ELF-1 (cell line): Measurements from ENCODE around the gene SLC17A5.
"Not testable (repeated sequence)": the region's sequence is repeated elsewhere in the genome, so short reads cannot be mapped to it uniquely, and the experiment has no call there.

Source experiments
- DNase-seq: peaks from one replicate; pipeline ENCODE4 v3.0.0-alpha.2; 2016; ENCODE audit warnings: low read depth, low spot score

The SLC17A5 gene

DNA sequence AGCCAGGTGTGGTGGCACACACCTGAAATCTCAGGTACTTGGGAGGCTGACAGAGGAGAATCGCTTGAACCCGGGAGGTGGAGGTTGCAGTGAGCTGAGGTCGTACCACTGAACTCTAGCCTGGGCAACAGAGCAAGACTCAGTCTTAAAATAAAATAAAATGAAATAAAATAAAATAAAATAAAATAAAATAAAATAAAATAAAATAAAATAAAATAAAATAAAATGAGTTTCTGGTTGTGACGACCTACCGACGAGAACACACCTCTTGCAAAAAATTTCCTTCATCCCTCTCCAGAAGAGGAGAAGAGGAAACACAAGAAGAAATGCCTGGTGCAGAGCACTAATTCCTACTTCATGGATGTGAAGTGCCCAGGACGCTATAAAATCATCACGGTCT lies 35.7 kb downstream of the SLC17A5 start:
- not testable (repeated sequence) for DNase-seq

DNA sequence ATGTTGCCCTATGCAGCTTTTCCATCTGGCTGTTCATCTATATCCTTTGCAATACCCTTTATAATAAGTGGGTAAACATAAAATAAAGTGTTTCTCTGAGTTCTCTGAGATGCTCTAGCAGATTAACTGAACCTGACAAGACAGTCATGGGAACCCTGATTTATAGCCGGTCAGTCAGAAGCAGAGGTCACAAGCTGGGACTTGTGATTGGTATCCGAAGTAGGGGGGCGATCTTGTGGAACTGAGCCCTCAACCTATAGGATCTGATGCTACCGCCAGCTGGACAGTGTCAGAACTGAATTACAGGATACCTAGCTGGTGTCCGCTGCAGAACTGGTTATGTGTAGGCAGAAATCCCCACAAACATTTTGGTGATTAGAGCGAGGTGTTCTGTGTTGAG lies 39.0 kb downstream of the SLC17A5 start:
- no peak for DNase-seq

DNA sequence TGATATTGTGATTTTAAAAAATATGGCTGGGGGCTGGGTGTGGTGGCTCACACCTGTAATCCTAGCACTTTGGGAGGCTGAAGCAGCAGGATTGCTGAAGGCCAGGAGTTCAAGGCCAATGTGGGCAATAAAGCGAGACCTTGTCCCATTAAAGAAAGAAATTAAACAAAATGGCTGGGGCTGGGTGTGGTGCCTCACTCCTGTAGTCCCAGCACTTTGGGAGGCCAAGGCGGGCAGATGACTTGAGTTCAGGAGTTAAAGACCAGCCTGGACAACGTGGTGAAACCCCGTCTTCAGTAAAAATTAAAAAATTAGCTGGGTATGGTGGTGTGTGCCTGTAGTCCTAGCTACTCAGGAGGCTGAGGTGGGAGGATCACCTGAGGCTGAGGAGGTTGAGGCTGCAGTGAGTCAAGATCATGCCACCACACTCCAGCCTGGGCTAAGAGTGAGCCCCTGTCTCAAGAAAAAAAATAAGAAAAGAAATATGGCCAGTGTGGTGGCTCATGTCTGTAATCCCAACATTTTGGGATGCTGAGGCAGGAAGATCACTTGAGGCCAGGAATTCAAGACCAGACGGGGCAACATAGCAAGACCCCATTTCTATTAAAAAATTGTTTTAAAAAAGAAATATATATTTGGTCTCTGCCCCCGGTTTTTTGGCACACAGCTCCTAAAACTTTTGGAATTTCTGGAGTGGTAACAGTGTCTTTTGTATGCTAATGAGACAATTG lies 39.8 kb downstream of the SLC17A5 start:
- DNase-seq: no peak

DNA sequence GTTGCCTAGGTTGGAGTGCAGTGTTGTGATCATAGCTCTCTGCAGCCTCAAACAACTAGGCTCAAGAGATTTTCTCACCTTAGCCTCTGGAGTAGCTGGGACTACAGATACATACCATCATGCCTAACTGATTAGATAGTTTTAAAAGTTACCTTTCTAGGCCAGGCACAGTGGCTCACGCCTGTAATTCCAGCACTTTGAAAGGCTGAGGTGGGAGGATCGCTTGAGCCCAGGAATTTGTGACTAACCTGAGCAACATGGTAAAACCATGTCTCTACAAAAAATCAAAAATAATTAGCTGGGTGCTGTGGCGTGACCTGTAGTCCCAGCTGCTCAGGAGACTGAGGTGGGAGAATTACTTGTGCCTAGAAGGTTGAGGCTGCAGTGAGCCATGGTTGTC lies 41.2 kb downstream of the SLC17A5 start:
- no peak for DNase-seq

DNA sequence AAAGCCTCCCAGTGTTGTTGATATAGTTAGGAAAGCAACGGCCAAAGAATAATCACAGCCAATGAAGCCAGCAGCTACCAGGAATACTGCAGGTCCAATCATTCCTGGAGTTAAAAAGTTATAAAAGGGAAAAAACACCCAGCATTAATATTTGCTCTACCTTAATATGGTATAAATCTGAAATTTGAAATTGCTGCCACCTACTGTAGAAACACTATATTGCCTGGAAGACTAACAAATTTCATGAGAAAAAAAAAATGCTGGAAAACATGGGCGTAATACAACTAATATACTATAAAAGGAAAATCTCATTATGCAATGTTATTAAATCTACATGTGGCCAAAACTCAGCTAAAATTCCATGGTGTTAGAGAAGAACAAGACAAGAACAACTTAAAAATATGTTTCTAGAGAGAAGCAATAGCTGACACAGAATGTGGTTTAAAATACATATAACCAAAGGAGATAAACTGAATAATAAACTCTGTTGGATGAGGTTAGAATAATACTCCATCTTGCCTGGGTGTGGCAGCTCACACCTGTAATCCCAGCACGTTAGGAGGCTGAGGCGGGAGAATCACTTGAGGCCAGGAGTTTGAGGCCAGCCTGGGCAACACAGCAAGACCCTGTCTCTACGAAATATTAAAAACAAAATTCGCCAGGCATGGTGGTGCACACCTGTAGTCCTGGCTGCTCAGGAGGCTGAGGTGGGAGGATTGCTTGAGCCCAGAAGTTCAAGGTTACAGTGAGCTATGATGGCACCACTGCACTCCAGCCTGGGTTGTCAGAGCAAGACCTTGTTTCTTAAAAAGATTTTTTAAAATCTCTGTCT lies 43.1 kb downstream of the SLC17A5 start:
- DNase-seq: no peak

DNA sequence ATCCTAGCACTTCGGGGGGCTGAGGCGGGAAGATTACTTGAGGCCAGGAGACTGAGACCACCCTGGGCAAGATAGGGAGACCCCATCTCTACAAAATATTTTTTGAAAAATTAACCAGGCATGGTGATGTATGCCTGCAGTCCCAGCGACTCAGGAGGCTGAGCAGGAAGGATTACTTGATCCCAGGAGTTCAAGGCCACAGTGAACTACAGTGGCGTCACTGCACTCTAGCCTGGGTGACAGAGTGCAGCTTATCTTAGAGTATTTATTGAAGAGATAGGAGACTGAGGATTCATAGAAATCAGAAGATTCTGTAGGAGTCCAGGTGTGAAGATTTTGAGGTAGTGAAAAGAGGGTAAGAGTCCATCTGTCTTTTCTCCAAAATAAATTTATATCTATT lies 45.0 kb downstream of the SLC17A5 start:
- DNase-seq: no peak

DNA sequence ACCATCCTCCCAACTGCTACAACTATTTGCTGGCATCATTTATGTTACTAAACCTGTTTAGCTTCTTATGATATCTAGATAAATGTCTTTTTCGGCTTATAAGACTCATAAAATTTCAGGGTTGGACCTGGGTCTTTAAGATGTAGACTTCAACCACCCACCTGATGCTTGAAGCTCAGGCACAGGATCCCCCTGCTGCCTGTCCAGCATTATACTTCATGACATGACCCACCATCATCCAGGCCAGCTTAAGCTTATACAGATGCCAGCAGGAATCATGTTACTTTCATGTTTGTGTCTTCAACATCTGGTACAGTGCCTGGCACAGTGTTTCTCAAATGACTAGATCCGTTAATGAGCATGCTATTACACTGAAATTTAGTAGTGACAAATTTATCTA lies 47.4 kb downstream of the SLC17A5 start:
- no peak for DNase-seq

DNA sequence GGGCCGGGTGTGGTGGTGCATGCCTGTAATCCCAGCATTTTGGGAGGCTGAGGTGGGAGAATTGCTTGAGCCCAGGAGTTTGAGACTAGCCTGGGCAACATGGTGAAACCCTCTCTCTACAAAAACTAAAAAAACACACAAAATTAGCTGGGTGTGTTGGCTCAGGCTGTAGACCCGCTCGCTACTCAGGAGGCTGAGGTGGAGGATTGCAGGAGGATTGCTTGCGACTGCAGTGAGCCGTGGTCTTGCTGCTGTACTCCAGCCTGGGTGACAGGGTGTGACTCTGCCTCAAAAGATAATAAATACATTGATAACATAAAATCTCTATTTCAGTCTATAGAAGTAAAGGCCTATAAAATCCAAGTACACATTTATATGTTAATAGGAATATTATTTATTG lies 49.3 kb downstream of the SLC17A5 start:
- no peak for DNase-seq

DNA sequence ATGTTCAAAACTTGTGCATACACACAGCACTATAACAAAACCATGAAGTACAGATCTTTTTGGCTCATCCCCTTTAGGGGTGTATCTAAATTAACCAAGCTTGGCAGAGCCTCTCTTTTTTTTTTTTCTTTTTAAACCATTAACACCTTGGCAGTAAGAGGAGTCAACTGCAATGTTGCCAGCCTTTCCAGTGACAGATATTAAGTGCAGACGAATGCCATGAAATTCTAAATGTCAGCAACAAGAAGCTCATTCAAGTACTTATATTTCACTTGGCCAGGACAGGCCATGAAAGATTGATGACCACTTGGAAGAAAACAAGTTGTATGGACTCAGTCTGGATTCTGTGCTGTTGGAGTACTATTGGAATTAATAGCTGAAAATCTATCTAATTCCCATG lies 49.8 kb downstream of the SLC17A5 start:
- no peak for DNase-seq

DNA sequence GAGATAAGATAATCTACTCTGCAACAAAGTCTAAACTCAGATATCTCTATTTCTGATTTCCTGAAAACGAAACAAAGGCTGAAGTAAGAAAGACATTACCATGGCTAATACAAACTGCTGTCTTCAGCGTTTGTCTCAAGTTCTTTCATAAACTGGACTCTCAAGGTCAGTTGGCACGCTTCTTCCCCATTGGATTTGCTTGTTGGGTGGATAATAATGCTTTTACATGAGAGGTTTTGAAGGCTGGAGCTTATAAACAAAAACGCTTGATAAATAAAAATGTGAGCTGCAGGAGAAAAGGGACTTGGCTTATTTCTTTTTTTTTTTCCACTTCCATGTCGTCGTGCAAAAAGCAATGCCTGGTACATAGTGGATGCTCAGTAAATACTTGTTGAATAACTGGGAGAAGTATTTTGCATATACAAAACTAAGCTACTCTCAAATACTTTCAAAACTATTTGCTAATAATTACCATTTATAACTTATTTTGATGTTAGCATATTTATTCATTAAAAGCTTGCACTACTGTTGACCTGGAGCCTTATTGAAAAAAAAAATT lies 67.3 kb downstream of the SLC17A5 start:
- DNase-seq: no peak

DNA sequence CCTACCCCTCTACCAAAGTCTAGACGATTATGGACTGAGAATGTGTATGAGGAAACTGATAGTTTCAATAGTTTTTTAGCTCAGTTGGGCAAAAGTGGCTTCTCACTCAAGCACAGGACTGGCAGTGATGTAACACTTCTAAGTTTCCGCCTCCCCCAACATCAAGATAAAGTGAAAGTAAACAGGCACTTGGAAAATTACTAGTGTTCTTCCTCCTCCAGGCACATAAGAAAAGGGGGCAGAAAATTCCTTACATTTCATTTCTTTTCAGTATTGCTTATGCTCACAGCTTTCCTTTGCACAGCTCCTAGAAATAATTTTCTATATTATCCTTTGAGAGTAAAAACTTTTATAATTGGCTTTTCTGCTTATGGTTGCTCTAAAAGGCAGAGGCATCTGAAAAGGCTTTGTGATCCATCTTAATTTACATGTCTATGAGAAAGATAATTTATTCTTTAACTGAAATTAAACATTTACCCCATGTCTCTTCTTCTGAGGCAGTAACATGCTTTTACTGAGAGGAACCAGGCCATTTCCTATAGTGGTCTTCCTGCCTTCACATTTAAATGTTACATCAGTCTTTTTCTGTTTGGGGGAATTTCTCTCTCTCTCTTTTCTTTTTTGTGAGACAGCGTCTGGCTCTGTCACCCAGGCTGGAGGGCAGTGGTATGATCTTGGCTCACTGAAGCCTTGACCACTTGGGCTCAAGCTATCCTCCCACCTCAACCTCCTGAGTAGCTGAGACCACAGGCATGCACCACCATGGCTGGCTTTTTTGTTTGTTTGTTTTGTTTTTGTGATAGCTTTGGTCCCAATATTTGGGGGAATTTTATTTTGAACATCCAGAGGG lies 68.0 kb downstream of the SLC17A5 start:
- DNase-seq: peak; percentile 50

DNA sequence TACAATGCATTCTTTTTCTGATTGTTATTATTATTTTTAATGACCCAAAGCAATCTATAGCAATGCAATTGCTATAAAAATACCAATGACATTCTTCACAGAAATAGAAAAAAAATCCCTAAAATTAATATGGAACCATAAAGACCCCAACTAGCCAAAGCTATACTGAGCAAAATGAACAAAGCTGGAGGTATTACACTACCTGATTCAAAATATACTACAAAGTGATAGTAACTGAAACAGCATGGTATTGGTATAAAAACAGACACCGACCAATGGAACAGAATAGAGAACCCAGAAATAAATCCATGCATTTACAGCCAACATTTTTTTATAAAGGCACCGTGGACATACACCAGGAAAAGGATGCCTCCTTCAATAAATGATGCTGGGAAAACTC lies 72.5 kb downstream of the SLC17A5 start:
- DNase-seq: no peak

DNA sequence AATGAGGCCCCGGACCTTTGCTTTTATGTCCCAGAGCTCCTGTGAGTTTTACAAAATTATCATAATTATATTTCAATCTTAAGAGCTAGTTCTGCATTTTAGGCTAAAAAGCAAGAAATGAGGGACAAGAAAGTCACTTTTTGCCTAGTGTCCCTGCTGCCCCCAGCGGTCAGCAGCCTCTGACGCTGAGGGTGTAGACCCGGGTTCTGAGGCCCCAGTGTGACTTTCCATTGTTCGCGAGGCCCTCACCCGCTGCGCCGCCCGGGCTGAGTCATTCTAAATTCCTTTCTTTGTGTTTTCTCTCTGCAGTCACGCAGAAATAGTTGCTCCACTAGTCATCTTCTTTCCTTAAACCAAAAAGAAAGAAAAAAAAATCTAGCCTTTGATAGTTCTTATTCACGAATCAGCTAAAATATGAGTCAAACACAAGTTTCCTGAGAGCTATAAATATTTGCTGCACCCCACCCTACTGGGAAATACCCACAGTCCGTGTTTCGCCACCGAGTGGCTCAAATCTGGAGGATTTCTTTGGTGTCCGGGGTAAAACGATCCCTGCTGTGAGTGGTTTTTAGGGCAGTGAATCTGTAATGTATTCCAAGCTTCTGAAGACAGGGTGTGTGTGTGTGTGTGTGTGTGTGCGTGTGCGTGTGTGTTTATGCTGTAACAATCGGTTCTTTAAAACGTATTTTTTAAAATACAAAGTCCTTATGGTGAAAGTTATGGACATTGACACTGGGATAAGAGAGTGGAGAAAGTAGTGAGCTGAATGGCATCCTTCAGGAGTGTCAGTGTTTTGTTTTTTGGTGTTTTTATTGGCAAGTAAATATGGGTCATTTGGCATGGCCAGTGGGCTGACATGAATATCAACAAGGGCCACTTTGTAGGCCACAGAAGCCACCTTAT lies 73.3 kb downstream of the SLC17A5 start:
- peak; percentile 98 for DNase-seq

DNA sequence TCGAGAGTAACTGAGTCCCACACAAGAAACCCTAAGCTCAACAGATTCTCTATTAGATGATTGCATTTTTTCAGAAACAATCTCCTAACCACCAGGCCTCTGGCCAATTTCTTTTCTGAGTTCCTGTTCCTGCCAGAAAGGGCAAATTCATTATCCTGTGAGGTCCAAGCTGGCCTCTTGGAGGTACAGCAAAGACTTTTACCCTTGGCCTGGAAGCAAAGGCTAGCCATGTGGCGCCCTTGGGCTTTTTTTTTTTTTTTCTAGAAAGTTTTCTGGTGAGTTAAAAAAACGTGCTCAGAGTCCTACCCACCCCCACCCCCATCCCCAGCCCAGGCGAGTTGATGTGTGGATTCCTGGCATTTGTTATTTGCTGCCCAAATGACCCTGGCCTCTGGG lies 73.9 kb downstream of the SLC17A5 start:
- peak; percentile 91 for DNase-seq

DNA sequence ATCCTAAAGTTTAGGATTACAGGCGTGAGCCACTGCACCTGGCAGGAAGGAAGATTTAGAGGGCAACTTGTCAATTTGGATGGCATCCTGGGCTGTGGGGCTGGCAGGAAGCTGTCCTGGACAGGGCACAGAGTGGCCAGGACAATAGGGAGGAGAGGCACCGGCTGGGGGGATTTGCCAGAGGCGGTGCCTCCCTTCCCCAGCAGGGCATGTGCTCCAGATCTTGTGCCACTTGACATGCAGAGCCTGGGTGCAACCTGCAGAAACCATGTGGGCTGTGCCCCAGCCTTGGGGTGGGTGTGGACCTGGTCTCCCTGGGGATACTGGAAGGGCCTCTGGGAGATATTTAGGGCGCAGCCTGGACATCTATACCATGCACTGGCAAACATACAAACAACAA lies 74.4 kb downstream of the SLC17A5 start:
- DNase-seq: peak; percentile 36

DNA sequence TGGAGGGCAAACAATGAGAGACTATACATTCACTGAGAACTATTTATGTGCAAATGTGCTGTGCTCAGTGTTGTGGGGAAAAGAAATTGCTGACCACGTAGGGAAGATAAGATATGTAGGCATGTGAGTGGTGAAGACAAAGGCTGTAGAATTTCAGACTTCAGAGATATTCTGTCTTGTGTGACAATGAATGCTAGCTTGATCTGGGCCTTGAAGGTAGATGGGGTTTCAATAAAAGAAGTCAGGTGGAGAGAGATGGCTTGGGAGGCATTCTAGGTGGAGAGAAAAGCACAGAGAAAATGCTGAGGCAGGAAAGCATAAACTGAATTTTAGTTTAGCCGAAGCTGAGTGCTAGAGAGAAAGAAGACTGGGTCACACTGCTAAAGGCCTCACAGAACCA lies 76.1 kb downstream of the SLC17A5 start:
- no peak for DNase-seq

DNA sequence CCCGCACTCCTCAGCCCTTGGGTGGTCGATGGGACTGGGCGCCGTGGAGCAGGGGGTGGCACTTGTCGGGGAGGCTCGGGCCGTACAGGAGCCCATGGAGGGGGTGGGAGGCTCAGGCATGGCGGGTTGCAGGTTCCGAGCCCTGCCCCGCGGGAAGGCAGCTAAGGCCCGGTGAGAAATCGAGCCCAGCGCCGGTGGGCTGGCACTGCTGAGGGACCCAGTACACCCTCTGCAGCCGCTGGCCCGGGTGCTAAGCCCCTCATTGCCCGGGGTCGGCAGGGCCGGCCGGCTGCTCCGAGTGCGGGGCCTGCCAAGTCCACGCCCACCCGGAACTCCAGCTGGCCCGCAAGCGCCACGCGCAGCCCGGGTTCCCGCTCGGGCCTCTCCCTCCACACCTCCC lies 81.3 kb downstream of the SLC17A5 start:
- not testable (repeated sequence) for DNase-seq

DNA sequence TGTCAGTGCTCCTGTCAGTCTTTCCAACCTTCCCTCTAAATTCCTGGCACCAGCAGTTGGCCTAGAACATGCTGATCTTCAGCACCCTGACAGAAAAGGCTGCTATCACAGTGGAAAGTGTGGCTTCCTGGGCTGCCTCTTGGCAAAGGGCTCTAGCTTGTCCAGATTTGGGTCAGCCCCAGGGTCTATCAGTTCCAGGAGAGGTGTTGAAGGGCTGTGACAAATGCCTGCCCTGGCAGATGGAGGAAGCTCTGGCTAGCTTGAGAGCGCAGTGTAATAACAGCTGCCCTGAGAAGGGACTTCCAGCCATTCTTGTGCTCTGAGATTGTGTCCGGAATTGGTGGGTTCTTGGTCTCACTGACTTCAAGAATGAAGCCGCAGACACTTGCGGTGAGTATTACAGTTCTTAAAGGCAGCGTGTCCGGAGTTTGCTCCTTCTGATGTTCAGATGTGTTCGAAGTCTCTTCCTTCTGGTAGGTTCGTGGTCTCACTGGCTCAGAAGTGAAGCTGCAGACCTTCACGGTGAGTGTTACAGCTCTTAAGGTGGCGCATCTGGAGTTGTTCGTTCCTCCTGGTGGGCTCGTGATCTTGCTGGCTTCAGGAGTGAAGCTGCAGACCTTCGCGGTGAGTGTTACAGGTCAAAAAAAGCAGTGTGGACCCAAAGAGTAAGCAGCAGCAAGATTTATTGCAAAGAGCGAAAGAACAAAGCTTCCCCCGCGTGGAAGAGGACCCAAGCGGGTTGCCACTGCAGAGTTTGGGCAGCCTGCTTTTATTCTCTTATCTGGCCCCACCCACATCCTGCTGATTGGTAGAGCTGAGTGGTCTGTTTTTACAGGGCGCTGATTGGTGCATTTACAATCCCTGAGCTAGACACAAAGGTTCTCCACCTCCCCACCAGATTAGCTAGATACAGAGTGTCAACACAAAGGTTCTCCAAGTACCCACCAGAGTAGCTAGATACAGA lies 82.3 kb downstream of the SLC17A5 start:
- not testable (repeated sequence) for DNase-seq

DNA sequence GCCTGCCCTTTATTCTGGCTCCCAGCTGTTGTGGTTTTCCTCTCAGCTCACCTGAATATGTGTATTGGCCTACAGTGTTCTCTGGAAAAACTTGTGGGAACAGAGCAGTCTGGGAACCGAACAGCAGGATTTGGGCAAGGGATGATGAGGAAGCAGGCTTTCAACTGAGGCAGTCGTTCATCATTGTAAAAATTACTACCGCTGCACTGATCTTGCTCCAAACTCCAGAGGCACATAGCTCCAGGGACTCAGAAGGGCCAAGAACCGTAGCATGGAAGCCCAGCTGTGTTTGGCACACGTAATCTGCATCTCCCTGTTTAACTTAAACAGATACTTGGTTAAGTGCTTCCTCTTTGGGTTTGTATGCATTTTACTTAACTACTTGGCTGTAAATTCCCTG lies 84.7 kb downstream of the SLC17A5 start:
- DNase-seq: no peak
